Stimulated activated CD8-positive, alpha-beta memory T cell treated with anti-CD3 and anti-CD28 coated beads, Interleukin-7, amount 100 ng/mL, for 4 hours (primary cell): ENCODE data around the gene MAP3K6.
A peak's percentile ranks its signal among the peaks of the same experiment; 100 is the strongest.

ENCODE experiments used
- DNase-seq, 2 donors: peaks; one replicate each; pipeline ENCODE4 v3.0.0-alpha.2; 2020; ENCODE audit warnings: low read depth in 2 of 2

MAP3K6 gene

GRCh38 chr1:27357281-27358037, 9.3 kb downstream of the MAP3K6 start:
- DNase-seq: peak; percentile 62 to 64

- peak in 1 of 2 donors; percentile 14 for DNase-seq
Observed at GRCh38 chr1:27356619-27357280, 10.0 kb downstream of the MAP3K6 start.

GRCh38 chr1:27356277-27356618, 10.5 kb downstream of the MAP3K6 start:
- DNase-seq: no peak

- no peak for DNase-seq
Observed at GRCh38 chr1:27355683-27356082, 11.1 kb downstream of the MAP3K6 start.

GRCh38 chr1:27353629-27354028, 13.1 kb downstream of the MAP3K6 start:
- no peak for DNase-seq

GRCh38 chr1:27353166-27353565, 13.6 kb downstream of the MAP3K6 start:
- no peak for DNase-seq

- no peak for DNase-seq
Observed at GRCh38 chr1:27351541-27352107, 15.1 kb downstream of the MAP3K6 start.

- DNase-seq: no peak
Observed at GRCh38 chr1:27350663-27351540, 15.9 kb downstream of the MAP3K6 start.

- DNase-seq: no peak
Observed at GRCh38 chr1:27349784-27350662, 16.7 kb downstream of the MAP3K6 start.

- DNase-seq: no peak
Observed at GRCh38 chr1:27348861-27349783, 17.6 kb downstream of the MAP3K6 start.

- no peak for DNase-seq
Observed at GRCh38 chr1:27346991-27347624, 19.7 kb downstream of the MAP3K6 start.

- no peak for DNase-seq
Observed at GRCh38 chr1:27346357-27346756, 20.4 kb downstream of the MAP3K6 start.

DNA sequence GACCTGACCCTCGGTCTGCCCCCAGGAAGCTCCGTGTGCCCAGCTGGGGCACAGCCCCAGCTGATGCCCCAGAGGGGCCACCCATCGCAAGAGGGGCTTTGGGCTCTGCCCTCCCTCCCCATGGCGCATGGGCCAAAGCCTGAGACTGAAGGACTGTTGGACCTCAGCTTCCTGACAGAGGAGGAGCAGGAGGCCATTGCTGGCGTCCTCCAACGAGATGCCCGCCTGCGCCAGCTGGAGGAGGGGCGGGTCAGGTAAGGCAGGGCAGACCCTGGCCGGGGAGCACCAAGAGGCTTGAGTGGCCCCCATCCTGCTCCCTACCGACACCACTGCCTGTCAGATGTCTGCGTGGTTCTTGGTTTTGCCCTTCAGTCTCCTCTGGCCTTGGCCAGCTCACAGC, 21.5 kb downstream of the MAP3K6 start:
- no peak for DNase-seq

GRCh38 chr1:27343639-27344025, 23.1 kb downstream of the MAP3K6 start:
- no peak for DNase-seq

GRCh38 chr1:27342778-27343638, 23.8 kb downstream of the MAP3K6 start:
- DNase-seq: peak; percentile 80 to 81

- peak in 1 of 2 donors; percentile 16 for DNase-seq
Observed at GRCh38 chr1:27342391-27342777, 24.4 kb downstream of the MAP3K6 start.

DNA sequence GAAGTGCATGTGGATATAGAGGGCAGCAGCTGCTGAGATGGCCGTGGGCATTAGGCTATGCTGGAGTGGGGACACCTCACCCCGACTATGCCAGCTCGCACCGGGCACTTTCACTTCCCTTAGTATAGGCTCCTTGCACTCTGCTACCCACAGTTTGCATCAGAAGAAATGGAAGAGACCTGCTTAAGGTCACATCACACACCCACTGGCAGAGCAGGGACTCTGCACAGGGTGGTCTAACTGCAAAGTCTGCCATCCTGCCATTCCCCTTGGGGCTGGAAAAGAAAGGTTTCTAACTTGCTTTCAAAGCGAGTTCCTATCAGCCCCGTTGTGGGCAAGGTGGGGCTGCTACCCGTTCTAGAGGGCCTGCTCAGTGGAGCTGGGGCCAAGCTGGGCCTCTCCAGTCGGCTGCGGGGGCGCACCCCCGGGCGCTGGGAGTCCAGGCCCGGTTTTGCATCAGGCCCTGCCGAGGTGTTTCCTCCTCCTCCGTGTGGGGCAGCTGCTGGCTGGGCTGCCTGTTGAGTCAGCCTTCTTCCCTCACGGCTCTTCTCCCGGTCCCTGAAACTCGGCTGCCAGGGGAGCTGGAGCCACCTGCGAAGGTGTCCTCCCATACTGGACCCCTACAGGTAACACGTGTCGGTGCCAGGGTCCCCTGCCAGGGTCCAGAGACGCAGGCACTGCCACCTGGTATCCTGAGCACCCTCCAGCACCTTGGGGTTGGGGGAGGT, 25.1 kb downstream of the MAP3K6 start, which contains the start of gene SYTL1:
Gene SYTL1 (plus strand): TSS at position 498 of the 728 bp plus-strand sequence. CDS start 3,313 bp downstream, outside the sequence.
- DNase-seq: peak in 1 of 2 donors; percentile 62

DNA sequence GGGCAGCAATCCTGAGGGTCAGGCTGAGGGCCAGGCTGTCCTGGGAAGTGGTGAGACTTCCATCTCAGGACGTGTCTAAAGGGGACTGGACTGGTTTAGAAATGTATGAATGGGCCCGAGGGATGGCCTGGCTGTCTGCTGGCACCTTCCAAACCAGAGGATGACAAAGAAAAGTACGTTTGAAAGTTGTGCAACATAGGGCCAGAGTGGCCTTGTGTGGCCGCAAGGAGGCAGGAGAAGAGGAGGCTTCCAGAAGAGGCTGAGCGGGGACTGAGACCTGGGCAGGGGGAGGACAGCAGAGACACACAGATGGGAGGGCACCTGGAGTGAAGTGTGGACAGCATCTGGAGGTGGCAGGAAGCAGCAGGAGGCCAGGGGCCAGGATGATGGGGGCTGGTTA, 27.5 kb downstream of the MAP3K6 start:
- DNase-seq: no peak
